Suprapubic skin (tissue), 4 donors: Measurements from ENCODE around the gene TCEAL7. TPM values are rescaled to one million over a fixed set of nuclear protein-coding genes. Genes with fewer than 3 reads are reported as not detected.

Experiments
- DNase-seq, 2 donors: peaks; one replicate each; pipeline ENCODE4 v3.0.0-alpha.2; 2019; ENCODE audit warnings: low spot score in 2 of 2
- H3K27ac ChIP-seq: fragments of 200-600 bp; sonication (generic); one replicate; pipeline ENCODE4 v1.5.1; 2019
- H3K27me3 ChIP-seq: fragments of 200-600 bp; sonication (generic); one replicate; pipeline ENCODE4 v1.5.1; 2019
- H3K36me3 ChIP-seq: fragments of 200-600 bp; sonication (generic); one replicate; pipeline ENCODE4 v1.5.1; 2019
- H3K4me1 ChIP-seq: fragments of 200-600 bp; sonication (generic); one replicate; pipeline ENCODE4 v1.5.1; 2019
- H3K4me3 ChIP-seq: fragments of 200-600 bp; sonication (generic); one replicate; pipeline ENCODE4 v1.5.1; 2019; ENCODE audit warnings: mild to moderate bottlenecking
- H3K9me3 ChIP-seq: fragments of 200-600 bp; sonication (generic); one replicate; pipeline ENCODE4 v1.5.1; 2019
- CTCF ChIP-seq, 2 donors: fragments of 200-600 bp in 1 of 2; fragments of 450-650 bp in 1 of 2; sonication (generic) in 1 of 2; IDR thresholded peaks; one replicate each; pipeline ENCODE4 v1.5.1; 2016 to 2019; ENCODE audit warnings: antibody characterized with exemption in 2 of 2, mild to moderate bottlenecking in 1 of 2, moderate library complexity in 1 of 2
- EP300 ChIP-seq: sonication (generic); formaldehyde crosslinking; IDR thresholded peaks from one replicate; pipeline ENCODE4 v1.6.1; 2017; ENCODE audit warnings: antibody characterized with exemption
- POLR2A ChIP-seq, 2 donors: fragments of 450-650 bp; IDR thresholded peaks; one replicate each; pipeline ENCODE4 v1.6.1; 2017; ENCODE audit warnings: antibody characterized with exemption in 2 of 2, mild to moderate bottlenecking in 2 of 2, moderate library complexity in 2 of 2
- POLR2AphosphoS5 ChIP-seq, 3 donors: sonication (generic); formaldehyde crosslinking; IDR thresholded peaks; one replicate each; pipeline ENCODE4 v1.6.1; 2017; ENCODE audit warnings: antibody characterized with exemption in 3 of 3
- WGBS: methylation state at CpG from one replicate; pipeline ENCODE4 v1.1.5; 2018; 5-methylcytosine and 5-hydroxymethylcytosine counted together
- total RNA-seq, 4 donors: library from RNA; depleted of rRNA; stranded (reverse); fragments of >200 nt; gene quantifications; one replicate each; pipeline ENCODE4 v1.1.0, GENCODE V29; 2016

The TCEAL7 gene
- total RNA-seq, 4 donors from 2014 or later = 0.72 to 2.5 (median 1.9) TPM

- Histone ChIP-seq H3K9me3 (no peaks in the 10 kb centered on the region), H3K4me1 (peaks cover 10% of the 10 kb centered on the region), H3K27me3 (no peaks in the 10 kb centered on the region), H3K27ac (no peak within 1 kb of the TSS), H3K4me3 (peak within 1 kb of the TSS; percentile 66), H3K36me3 (no peaks in the 10 kb centered on the region)
- DNase-seq = peak; percentile 66 to 78
- 24% methylated on average over 39 of the region's 52 CpGs for WGBS
- TF ChIP-seq POLR2AphosphoS5 (IDR thresholded peaks at IDR 0.05) (no peak), CTCF (IDR thresholded peaks at IDR 0.05) (no peak), EP300 (no peak)
Observed at GRCh38 chrX:103310555-103311398, 19.3 kb upstream of the TCEAL7 start, which contains the start of gene BEX2. BEX2 (minus strand) TSS chrX:103310990; CDS start chrX:103309976, 1,014 bp downstream.

DNA sequence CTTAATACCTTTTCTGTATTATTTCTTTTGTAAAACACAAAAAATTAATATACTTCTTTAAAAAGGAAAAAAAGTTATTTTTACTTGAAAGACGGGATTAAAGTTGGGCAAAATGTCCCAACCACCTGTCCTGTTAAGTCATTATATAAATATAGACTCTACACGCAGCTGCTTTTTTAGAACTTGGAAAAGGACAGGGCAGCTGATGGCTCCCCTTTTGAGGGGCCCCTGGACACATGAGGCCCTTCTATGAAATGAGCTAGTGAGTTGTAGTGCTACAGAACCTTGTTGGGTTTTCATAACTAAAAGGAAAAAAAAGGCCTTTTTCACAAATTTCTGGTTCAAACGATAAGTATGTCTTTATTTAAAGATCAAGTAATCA is 18.6 kb upstream of the TCEAL7 start:
- 76% methylated on average over 3 of the region's 3 CpGs for WGBS
- TF ChIP-seq CTCF (IDR thresholded peaks at IDR 0.05) (no peak), EP300 (no peak), POLR2A (IDR thresholded peaks at IDR 0.05) (no peak), POLR2AphosphoS5 (IDR thresholded peaks at IDR 0.05) (no peak)
- peak overlapping the region; percentile 66 for H3K4me3 ChIP-seq

DNA sequence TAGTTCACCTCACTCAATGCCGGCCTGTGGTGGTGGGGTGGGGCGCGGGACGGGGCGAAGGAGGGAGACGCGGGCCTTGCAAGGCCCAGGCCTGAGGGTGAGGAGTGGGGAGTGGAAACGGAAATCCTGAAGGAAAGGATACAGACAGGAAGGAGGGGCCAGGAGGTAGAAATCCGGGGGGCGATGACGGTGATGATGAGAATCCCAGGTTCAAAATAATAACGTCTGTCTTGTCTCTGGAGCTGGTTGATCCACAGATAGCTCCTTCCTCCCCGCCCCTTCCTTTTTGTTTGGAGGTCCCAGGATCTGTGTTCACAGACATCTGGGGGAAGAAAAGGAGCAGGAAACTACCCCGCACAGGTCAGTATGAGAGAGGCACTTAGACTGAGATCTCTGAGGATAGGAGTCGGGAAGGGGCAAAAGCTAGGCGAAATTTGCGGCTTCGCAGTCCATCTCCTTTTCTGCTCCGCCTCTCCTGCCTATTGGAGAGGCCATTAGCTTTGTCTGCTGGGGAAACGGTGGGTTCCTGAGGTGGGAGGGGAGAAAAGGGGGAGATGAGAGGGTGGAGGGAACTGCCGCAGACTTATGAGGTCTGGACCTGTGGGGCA is 746 bp downstream of the TCEAL7 start:
- DNase-seq = no peak
- Histone ChIP-seq H3K36me3 (no peaks in the 10 kb centered on the region), H3K9me3 (no peaks in the 10 kb centered on the region), H3K4me1 (no peaks in the 10 kb centered on the region), H3K27me3 (no peaks in the 10 kb centered on the region), H3K27ac (no peak overlapping the region), H3K4me3 (peak overlapping the region; percentile 30)
- TF ChIP-seq POLR2A (IDR thresholded peaks at IDR 0.05) (no peak), CTCF (IDR thresholded peaks at IDR 0.05) (no peak), POLR2AphosphoS5 (IDR thresholded peaks at IDR 0.05) (no peak)
- WGBS = 33% methylated on average over 21 of the region's 21 CpGs

More for the DNA sequence above, 18.6 kb upstream of the TCEAL7 start:
- Histone ChIP-seq H3K36me3 (no peaks in the 10 kb centered on the region), H3K4me1 (peaks cover 10% of the 10 kb centered on the region), H3K9me3 (no peaks in the 10 kb centered on the region), H3K27ac (no peak overlapping the region), H3K27me3 (no peaks in the 10 kb centered on the region)
- no peak for DNase-seq

DNA sequence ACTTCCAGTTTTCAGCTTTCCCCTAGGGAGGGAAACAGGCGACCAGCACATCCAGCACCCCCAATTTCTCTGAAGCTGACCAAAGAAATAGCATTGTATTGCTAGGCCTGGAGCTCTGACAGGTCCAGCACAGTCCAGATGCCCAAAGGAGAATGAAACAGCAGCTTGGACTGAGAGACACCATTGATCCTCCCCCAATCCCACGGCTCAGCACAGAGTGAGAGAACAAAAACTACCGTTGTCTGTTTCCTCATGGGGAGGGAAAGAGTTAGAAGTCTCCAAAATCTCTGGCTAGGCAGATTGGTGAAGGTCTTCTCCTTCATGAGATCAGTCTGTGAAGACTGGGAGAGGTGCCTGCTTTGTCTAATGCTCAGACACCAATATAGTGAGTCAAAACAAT is 8.6 kb downstream of the TCEAL7 start:
- H3K9me3 ChIP-seq = no peaks in the 10 kb centered on the region
- no peak for TF ChIP-seq CTCF (IDR thresholded peaks at IDR 0.05)
- TF ChIP-seq EP300 = no peak
- TF ChIP-seq POLR2AphosphoS5 (IDR thresholded peaks at IDR 0.05) = no peak
- WGBS = 66% methylated on average over 3 of the region's 3 CpGs
- no peak overlapping the region for H3K27ac ChIP-seq
- no peaks in the 10 kb centered on the region for H3K27me3 ChIP-seq
- DNase-seq = no peak
- H3K36me3 ChIP-seq = no peaks in the 10 kb centered on the region
- H3K4me1 ChIP-seq = no peaks in the 10 kb centered on the region
- no peak overlapping the region for H3K4me3 ChIP-seq

DNA sequence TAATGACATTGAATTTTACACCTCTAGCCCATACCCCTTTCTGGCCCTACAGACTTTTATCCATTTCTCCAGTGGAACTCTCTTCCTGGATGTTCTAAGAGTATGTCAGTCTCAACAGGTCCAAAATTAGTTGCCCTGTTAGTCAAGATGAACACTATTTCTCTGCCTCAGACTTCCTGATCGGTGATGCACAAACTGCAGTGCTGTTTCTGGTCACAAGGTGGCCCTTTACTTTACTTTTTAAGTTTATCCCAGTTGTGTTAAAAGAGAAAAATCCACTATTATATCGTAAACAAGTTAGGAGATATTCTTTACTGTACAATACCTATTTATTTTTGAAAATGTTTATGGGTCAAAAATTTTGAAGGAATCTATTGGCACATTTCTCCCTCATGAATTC is 13.1 kb downstream of the TCEAL7 start:
- TF ChIP-seq EP300 = no peak
- peak; percentile 21 to 54 for TF ChIP-seq CTCF (IDR thresholded peaks at IDR 0.05)
- no peak for TF ChIP-seq POLR2AphosphoS5 (IDR thresholded peaks at IDR 0.05)
- no peaks in the 10 kb centered on the region for H3K9me3 ChIP-seq
- H3K27ac ChIP-seq = no peak overlapping the region
- no peak for DNase-seq
- H3K4me3 ChIP-seq = no peak overlapping the region
- no peaks in the 10 kb centered on the region for H3K27me3 ChIP-seq
- no peaks in the 10 kb centered on the region for H3K36me3 ChIP-seq
- WGBS = 35% methylated on average over 2 of the region's 2 CpGs
- H3K4me1 ChIP-seq = no peaks in the 10 kb centered on the region
